GM23248 (cell line): ENCODE results near the gene C9orf153. TPM values are rescaled to one million over a fixed set of nuclear protein-coding genes. Genes with fewer than 3 reads are reported as not detected.
"Not testable (repeated sequence)": the region's sequence is repeated elsewhere in the genome, so short reads cannot be mapped to it uniquely, and the experiment has no call there.

ENCODE experiments used
- DNase-seq: peaks from one replicate; pipeline ENCODE4 v3.0.0-alpha.2; 2015
- H2AFZ ChIP-seq: fragments of 200-600 bp; sonication (generic); 2 replicates; pipeline ENCODE4 v1.6.1; 2016; ENCODE audit warnings: antibody characterized with exemption
- H3F3A ChIP-seq: fragments of 200-600 bp; sonication (generic); 2 replicates; pipeline ENCODE4 v1.6.1; 2016; ENCODE audit warnings: mild to moderate bottlenecking, antibody characterized with exemption, mixed run types; ENCODE audit not compliant: insufficient read depth
- H3K27ac ChIP-seq: fragments of 200-600 bp; sonication (generic); 2 replicates; pipeline ENCODE4 v1.5.1; 2016; ENCODE audit warnings: mild to moderate bottlenecking
- H3K27me3 ChIP-seq: fragments of 200-600 bp; sonication (generic); replicated peaks from 2 replicates; pipeline ENCODE4 v1.6.1; 2016; ENCODE audit warnings: mild to moderate bottlenecking; ENCODE audit not compliant: insufficient read depth
- H3K36me3 ChIP-seq: fragments of 200-600 bp; sonication (generic); 2 replicates; pipeline ENCODE4 v1.6.1; 2016; ENCODE audit warnings: low read depth, mild to moderate bottlenecking
- H3K4me1 ChIP-seq: fragments of 200-600 bp; sonication (generic); 2 replicates; pipeline ENCODE4 v1.6.1; 2016; ENCODE audit warnings: mild to moderate bottlenecking; ENCODE audit not compliant: insufficient read depth
- H3K4me2 ChIP-seq: fragments of 200-600 bp; sonication (generic); one replicate; pipeline ENCODE4 v1.6.1; 2016; ENCODE audit warnings: mild to moderate bottlenecking; ENCODE audit not compliant: unreplicated experiment
- H3K4me3 ChIP-seq: fragments of 200-600 bp; sonication (generic); 2 replicates; pipeline ENCODE4 v1.5.1; 2016; ENCODE audit warnings: mild to moderate bottlenecking
- H3K79me2 ChIP-seq: fragments of 200-600 bp; sonication (generic); 2 replicates; pipeline ENCODE4 v1.6.1; 2016; ENCODE audit warnings: mild to moderate bottlenecking; ENCODE audit not compliant: insufficient read depth
- H3K9ac ChIP-seq: fragments of 200-600 bp; sonication (generic); 2 replicates; pipeline ENCODE4 v1.6.1; 2016; ENCODE audit warnings: mild to moderate bottlenecking
- H3K9me2 ChIP-seq: fragments of 200-600 bp; sonication (generic); 2 replicates; pipeline ENCODE4 v1.6.1; 2016; ENCODE audit warnings: mixed run types, mild to moderate bottlenecking, moderate library complexity; ENCODE audit not compliant: insufficient read depth
- H3K9me3 ChIP-seq: fragments of 200-600 bp; sonication (generic); one replicate; pipeline ENCODE4 v1.6.1; 2017; ENCODE audit warnings: low read depth
- H4K20me1 ChIP-seq: fragments of 200-600 bp; sonication (generic); 2 replicates; pipeline ENCODE4 v1.6.0; 2016; ENCODE audit not compliant: insufficient read depth
- EZH2 ChIP-seq: fragments of 200-600 bp; sonication (generic); IDR thresholded peaks from 2 replicates; pipeline ENCODE4 v1.6.1; 2018; ENCODE audit warnings: antibody characterized with exemption, mild to moderate bottlenecking; ENCODE audit not compliant: insufficient read depth, poor library complexity, severe bottlenecking
- EZH2phosphoT487 ChIP-seq: fragments of 200-600 bp; sonication (generic); IDR thresholded peaks from 2 replicates; pipeline ENCODE4 v1.6.1; 2018; ENCODE audit warnings: antibody characterized with exemption, moderate library complexity, mild to moderate bottlenecking, low read depth; ENCODE audit not compliant: insufficient read depth
- WGBS, 2 experiments: methylation state at CpG; one replicate each; pipeline ENCODE4 v1.1.6; 2015 to 2017; ENCODE audit warnings: low lambda C conversion rate in 2 of 2, low coverage in 1 of 2; ENCODE audit errors: missing lambda C conversion rate in 2 of 2; 5-methylcytosine and 5-hydroxymethylcytosine counted together
- in situ Hi-C: fragments of 300-500 bp; cut with MboI; formaldehyde crosslinking; loops from 2 replicates; pipeline ENCODE4 v1.15.0; 2020
- polyA plus RNA-seq: library from polyadenylated mRNA; unstranded; fragments of >200 nt; fragmentation: Nextera tagmentation; extraction: Ambion mirVana; gene quantifications from 2 replicates; pipeline ENCODE4 v1.2.1, GENCODE V29; 2016
- total RNA-seq: library from RNA; depleted of rRNA; stranded (reverse); fragments of >200 nt; shearing (Covaris generic); gene quantifications from 2 replicates; pipeline ENCODE4 v1.2.3, GENCODE V29; 2014

Gene C9orf153
- total and polyA plus RNA-seq, 2 experiments from 2014 or later = 0.21 TPM; not detected in 1

DNA sequence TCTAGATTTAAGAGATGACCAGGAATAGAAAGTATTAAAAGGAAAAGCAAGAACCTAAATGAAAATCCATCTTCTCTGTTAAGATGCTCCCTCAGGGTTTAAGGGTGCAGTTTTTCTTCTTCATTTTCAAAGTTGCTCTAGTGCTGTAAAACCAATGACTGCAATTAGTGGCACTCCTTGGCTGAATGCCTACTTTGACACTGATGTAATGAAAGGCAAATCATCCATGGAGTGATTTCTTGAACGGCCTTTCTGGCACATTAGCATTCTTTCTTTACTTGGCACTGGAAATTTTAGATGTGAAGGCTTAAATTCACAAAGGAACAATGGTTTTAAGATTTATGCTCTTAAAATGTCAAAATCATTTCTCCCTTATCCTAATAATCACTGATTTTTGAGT, 42.2 kb upstream of the C9orf153 start:
- Histone ChIP-seq H3K79me2 (0 out of 2 replicates have a peak, but pooled peaks cover 8% of the 10 kb centered on the region), H3K9me3 (no peaks in the 10 kb centered on the region), H3K9me2 (no peaks in the 10 kb centered on the region), H3K27ac (no peak overlapping the region), H4K20me1 (no peaks in the 10 kb centered on the region), H3K9ac (no peak overlapping the region), H3K4me1 (no peaks in the 10 kb centered on the region), H2AFZ (no peak overlapping the region), H3K36me3 (peaks cover 95% of the 10 kb centered on the region), H3K4me2 (no peak overlapping the region), H3K4me3 (no peak overlapping the region), H3K27me3 (no peaks in the 10 kb centered on the region), H3F3A (no peaks in the 10 kb centered on the region; the same call in 1 of the 2 replicates)
- in situ Hi-C loops = no loop called here
- no peak for TF ChIP-seq EZH2
- TF ChIP-seq EZH2phosphoT487 = no peak
- DNase-seq = no peak
- WGBS, 2 experiments = 3 to 9% methylated on average over 1 of the region's 1 CpG

DNA sequence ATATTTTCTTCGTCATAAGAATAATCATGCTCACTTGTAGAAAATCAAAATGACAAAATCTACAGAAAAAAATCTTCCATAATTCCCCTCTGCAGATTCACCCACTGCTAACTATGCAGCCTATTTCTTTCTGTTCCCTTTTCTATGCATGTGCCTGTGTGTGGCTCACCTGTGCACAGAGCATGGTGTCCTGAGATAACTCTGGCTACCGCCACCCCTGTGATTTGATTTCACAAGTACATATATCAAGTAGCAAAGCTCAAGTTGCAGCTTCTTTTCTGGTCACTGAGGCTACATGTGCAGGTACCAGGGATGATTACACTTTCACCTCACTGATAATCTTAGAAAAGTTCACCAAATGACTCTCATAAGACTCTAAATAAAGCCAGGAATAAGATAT, 41.2 kb upstream of the C9orf153 start:
- Histone ChIP-seq H3K9ac (no peak overlapping the region), H3K9me3 (no peaks in the 10 kb centered on the region), H3K4me1 (no peaks in the 10 kb centered on the region), H3K9me2 (no peaks in the 10 kb centered on the region), H3K36me3 (peaks cover 94% of the 10 kb centered on the region), H3K27me3 (no peaks in the 10 kb centered on the region), H2AFZ (no peak overlapping the region), H3K4me2 (no peak overlapping the region), H3F3A (no peaks in the 10 kb centered on the region; the same call in 1 of the 2 replicates), H3K27ac (no peak overlapping the region), H3K79me2 (no peaks in the 10 kb centered on the region), H4K20me1 (no peaks in the 10 kb centered on the region), H3K4me3 (no peak overlapping the region)
- TF ChIP-seq EZH2 (no peak), EZH2phosphoT487 (no peak)
- DNase-seq = no peak
- WGBS, 2 experiments = 95 to 96% methylated on average over 2 of the region's 2 CpGs
- in situ Hi-C loops = no loop called here

DNA sequence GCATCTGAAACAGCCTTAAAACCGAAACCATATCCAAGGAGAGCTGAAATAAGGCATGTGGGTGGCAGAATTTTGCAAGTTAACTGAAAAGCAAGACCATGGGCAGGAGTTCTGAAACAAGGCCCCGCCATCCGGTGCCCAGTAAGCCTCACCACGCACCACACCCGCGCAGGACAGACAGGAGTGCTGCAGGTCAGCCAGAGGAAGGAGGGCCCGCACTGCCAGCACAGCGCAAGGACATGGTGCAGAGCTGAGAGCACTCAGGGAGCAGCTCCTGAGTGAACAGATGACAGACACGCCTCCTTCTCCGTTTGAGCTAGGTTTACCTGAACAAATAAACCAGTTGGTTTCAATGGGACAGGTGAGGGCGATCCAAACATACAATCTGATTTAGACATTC, 39.4 kb upstream of the C9orf153 start:
- no peaks in the 10 kb centered on the region for H4K20me1 ChIP-seq
- no peak overlapping the region for H3K9ac ChIP-seq
- no peak overlapping the region for H3K4me2 ChIP-seq
- no peak overlapping the region for H2AFZ ChIP-seq
- no peaks in the 10 kb centered on the region for H3K9me3 ChIP-seq
- no peak overlapping the region for H3K4me3 ChIP-seq
- peaks cover 79% of the 10 kb centered on the region for H3K36me3 ChIP-seq
- in situ Hi-C loops = no loop called here
- TF ChIP-seq EZH2phosphoT487 (no peak), EZH2 (no peak)
- peaks cover 7% of the 10 kb centered on the region; the same call in 1 of the 2 replicates for H3K79me2 ChIP-seq
- no peaks in the 10 kb centered on the region; the same call in 1 of the 2 replicates for H3F3A ChIP-seq
- H3K27me3 ChIP-seq = no peaks in the 10 kb centered on the region
- 93% methylated on average over 11 of the region's 11 CpGs for WGBS, 2 experiments
- no peak overlapping the region for H3K27ac ChIP-seq
- H3K9me2 ChIP-seq = no peaks in the 10 kb centered on the region
- no peak for DNase-seq
- H3K4me1 ChIP-seq = no peaks in the 10 kb centered on the region

DNA sequence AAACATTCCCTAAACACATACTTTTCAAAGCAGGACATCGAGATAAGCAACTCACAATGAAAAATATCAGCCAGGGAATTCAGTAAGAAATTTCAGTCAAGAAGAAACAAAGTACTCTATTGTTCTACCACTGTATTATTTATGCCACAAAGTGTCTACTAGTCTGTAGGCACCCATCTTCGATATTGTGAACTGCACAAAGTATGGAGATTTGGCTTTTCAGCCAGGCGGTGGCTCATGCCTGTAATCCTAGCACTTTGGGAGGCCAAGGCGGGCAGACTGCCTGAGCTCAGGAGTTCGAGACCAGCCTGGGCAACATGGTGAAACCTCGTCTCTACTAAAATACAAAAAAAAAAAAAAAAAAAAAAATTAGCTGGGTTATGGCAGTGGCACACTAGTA, 30.9 kb upstream of the C9orf153 start:
- peaks cover 15% of the 10 kb centered on the region; the same call in 1 of the 2 replicates for H3K36me3 ChIP-seq
- H3K27me3 ChIP-seq, in situ Hi-C loops, H3K9ac ChIP-seq, H3K4me3 ChIP-seq, H4K20me1 ChIP-seq, H3F3A ChIP-seq, DNase-seq, H3K27ac ChIP-seq, H3K9me3 ChIP-seq, H3K4me2 ChIP-seq, H2AFZ ChIP-seq, H3K4me1 ChIP-seq, H3K9me2 ChIP-seq: not testable (repeated sequence)
- WGBS, 2 experiments = 98% methylated on average over 6 of the region's 6 CpGs
- H3K79me2 ChIP-seq = peaks cover 10% of the 10 kb centered on the region; the same call in 1 of the 2 replicates

DNA sequence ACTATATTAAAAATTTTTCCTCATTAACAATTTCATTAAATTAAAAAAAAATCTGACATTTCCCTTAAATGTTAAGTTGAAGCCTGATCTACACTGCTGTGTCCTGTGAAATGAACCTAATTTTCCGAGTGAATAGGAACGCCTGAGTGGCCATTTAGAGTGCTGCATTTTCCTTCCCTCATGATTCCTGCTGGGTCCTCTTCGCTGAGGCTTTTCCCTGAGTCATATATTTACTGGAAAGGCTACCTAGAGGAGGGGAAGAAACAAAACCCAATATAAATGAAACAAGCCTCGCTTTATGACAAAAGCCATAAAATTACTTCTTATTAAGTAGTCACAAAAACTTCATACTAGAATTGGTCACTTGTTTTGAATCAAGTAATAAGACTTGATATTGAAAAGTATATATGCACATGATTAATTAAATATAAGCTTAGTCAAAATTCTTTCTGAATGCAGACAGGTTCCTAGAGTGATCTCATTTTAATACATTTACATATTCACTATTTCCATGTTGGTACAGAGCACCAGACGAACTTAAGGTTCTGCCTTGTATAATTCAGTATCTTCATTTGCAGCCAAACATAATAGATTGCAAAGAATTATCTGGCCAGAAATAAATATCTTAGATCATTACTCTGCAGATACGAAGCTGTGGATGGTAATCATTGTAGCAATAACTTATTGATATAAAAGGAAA, 29.2 kb upstream of the C9orf153 start:
- 84 to 87% methylated on average over 6 of the region's 6 CpGs for WGBS, 2 experiments
- TF ChIP-seq EZH2phosphoT487 (no peak), EZH2 (no peak)
- H3K9me3 ChIP-seq = no peaks in the 10 kb centered on the region
- no peak overlapping the region for H2AFZ ChIP-seq
- H3K27ac ChIP-seq = no peak overlapping the region
- H3K4me1 ChIP-seq = no peaks in the 10 kb centered on the region
- H3K9me2 ChIP-seq = no peaks in the 10 kb centered on the region
- H3K27me3 ChIP-seq = no peaks in the 10 kb centered on the region
- no peak overlapping the region for H3K4me3 ChIP-seq
- H3K79me2 ChIP-seq = peaks cover 5% of the 10 kb centered on the region; the same call in 1 of the 2 replicates
- peaks cover 10% of the 10 kb centered on the region for H3F3A ChIP-seq
- H3K9ac ChIP-seq = no peak overlapping the region
- no peak overlapping the region for H3K4me2 ChIP-seq
- no peaks in the 10 kb centered on the region for H4K20me1 ChIP-seq
- no peak for DNase-seq
- peaks cover 12% of the 10 kb centered on the region; the same call in 1 of the 2 replicates for H3K36me3 ChIP-seq
- in situ Hi-C loops = no loop called here
